H1 (cell line): ENCODE results near the gene NID1. TPM values are rescaled to one million over a fixed set of nuclear protein-coding genes. Genes with fewer than 3 reads are reported as not detected.

Experiments
- CTCF ChIA-PET: fragments of 300-600 bp; sonication (Branson Sonifier 250); formaldehyde crosslinking; loops from one replicate; lab custom pipeline; 2021; ENCODE audit not compliant: partially characterized antibody; lab: Charles Lee
- POLR2A ChIA-PET: fragments of 300-600 bp; sonication (Branson Sonifier 250); formaldehyde crosslinking; loops from one replicate; lab custom pipeline; 2021; ENCODE audit warnings: inconsistent platforms; ENCODE audit not compliant: partially characterized antibody; lab: Charles Lee
- DNase-seq, 2 experiments: peaks; one replicate each; pipeline versions ENCODE4 v3.0.0 to v3.0.0-alpha.2; 2010 to 2022; ENCODE audit warnings: low spot score in 2 of 2, low read depth in 1 of 2, mixed read lengths in 1 of 2
- FAIRE-seq: peaks from 2 replicates; lab custom pipeline; 2011; peaks lifted over from hg19 to GRCh38; lab: Jason Lieb, UNC
- H2AFZ ChIP-seq: 2 replicates; pipeline ENCODE4 v1.8.1; 2012; ENCODE audit warnings: low read length, inconsistent platforms
- H2AK5ac ChIP-seq: 2 replicates; pipeline ENCODE4 v1.6.1; 2013; ENCODE audit warnings: low read depth, low read length
- H2BK120ac ChIP-seq: replicated peaks from 2 replicates; pipeline ENCODE3; 2013; ENCODE audit warnings: low read depth, low read length, inconsistent platforms
- H2BK12ac ChIP-seq: 2 replicates; pipeline ENCODE4 v1.6.1; 2013; ENCODE audit warnings: low read depth, low read length
- H2BK15ac ChIP-seq: 2 replicates; pipeline ENCODE4 v1.6.1; 2013; ENCODE audit warnings: low read length
- H2BK20ac ChIP-seq: 2 replicates; pipeline ENCODE4 v1.6.1; 2013; ENCODE audit warnings: low read length
- H2BK5ac ChIP-seq: 2 replicates; pipeline ENCODE4 v1.6.1; 2013; ENCODE audit warnings: low read depth, low read length
- H3K14ac ChIP-seq: 2 replicates; pipeline ENCODE4 v1.6.1; 2013; ENCODE audit warnings: inconsistent platforms; ENCODE audit not compliant: insufficient read length
- H3K18ac ChIP-seq: 2 replicates; pipeline ENCODE4 v1.6.1; 2013; ENCODE audit warnings: low read length; ENCODE audit errors: extremely low read depth
- H3K23ac ChIP-seq: 2 replicates; pipeline ENCODE4 v1.6.1; 2013; ENCODE audit warnings: inconsistent platforms; ENCODE audit not compliant: insufficient read length
- H3K23me2 ChIP-seq: 2 replicates; pipeline ENCODE4 v1.6.1; 2013; ENCODE audit warnings: low read depth, low read length
- H3K27ac ChIP-seq: 2 replicates; pipeline ENCODE4 v1.6.1; 2011; ENCODE audit warnings: low read depth, low read length, inconsistent platforms
- H3K27me3 ChIP-seq, 4 experiments: replicated peaks in 1 of 4; 1 replicate in 1 of 4; 2 replicates in 3 of 4; pipeline versions ENCODE4 v1.6.1 to v1.8.1; 2011 to 2013; ENCODE audit warnings: low read length in 3 of 4, mild to moderate bottlenecking in 3 of 4, inconsistent platforms in 2 of 4, mixed read lengths in 2 of 4, moderate library complexity in 1 of 4; ENCODE audit not compliant: control insufficient read depth in 3 of 4, insufficient read depth in 3 of 4; ENCODE audit errors: extremely low read depth in 1 of 4
- H3K36me3 ChIP-seq, 4 experiments: 2 replicates each; pipeline versions ENCODE4 v1.6.1 to v1.8.1; 2011 to 2013; ENCODE audit warnings: mild to moderate bottlenecking in 4 of 4, low read length in 3 of 4, moderate library complexity in 2 of 4, control low read depth in 1 of 4, inconsistent platforms in 1 of 4; ENCODE audit not compliant: insufficient read depth in 4 of 4, control insufficient read depth in 2 of 4
- H3K4ac ChIP-seq: replicated peaks from 2 replicates; pipeline ENCODE3; 2013; ENCODE audit warnings: low read length, low read depth, mixed read lengths, inconsistent platforms; ENCODE audit not compliant: insufficient read length
- H3K4me1 ChIP-seq, 4 experiments: replicated peaks in 1 of 4; 1 replicate in 1 of 4; 2 replicates in 3 of 4; pipeline versions ENCODE4 v1.6.1 to v1.8.1; 2011 to 2013; ENCODE audit warnings: low read length in 3 of 4, inconsistent platforms in 2 of 4, mixed read lengths in 1 of 4; ENCODE audit not compliant: insufficient read depth in 4 of 4, control insufficient read depth in 3 of 4
- H3K4me2 ChIP-seq, 2 experiments: 2 replicates each; pipeline versions ENCODE4 v1.6.1 to v1.8.1; 2011 to 2013; ENCODE audit warnings: low read depth in 2 of 2, low read length in 2 of 2, control low read depth in 1 of 2, inconsistent platforms in 1 of 2, mild to moderate bottlenecking in 1 of 2; ENCODE audit not compliant: insufficient read depth in 1 of 2
- H3K4me3 ChIP-seq, 4 experiments: fragments of 200-600, 300-600 bp in 1 of 4; sonication (generic), shearing (Covaris generic), sonication (Bioruptor Twin) in 1 of 4; 2 replicates each; pipeline versions ENCODE4 v1.5.1 to v1.8.1; 2011 to 2016; ENCODE audit warnings: low read length in 4 of 4, low read depth in 3 of 4, control low read depth in 2 of 4, inconsistent platforms in 2 of 4, mild to moderate bottlenecking in 2 of 4, mixed read lengths in 1 of 4, moderate library complexity in 1 of 4; ENCODE audit not compliant: insufficient read depth in 2 of 4; ENCODE audit errors: extremely low read depth in 1 of 4
- H3K56ac ChIP-seq: replicated peaks from 2 replicates; pipeline ENCODE3; 2013; ENCODE audit warnings: low read depth, mild to moderate bottlenecking, mixed read lengths, low read length, inconsistent platforms; ENCODE audit not compliant: insufficient read length
- H3K79me1 ChIP-seq: 2 replicates; pipeline ENCODE4 v1.6.1; 2013; ENCODE audit warnings: low read depth, low read length, control low read depth
- H3K79me2 ChIP-seq, 2 experiments: 2 replicates each; pipeline versions ENCODE4 v1.6.1 to v1.8.1; 2012 to 2013; ENCODE audit warnings: low read length in 2 of 2, mild to moderate bottlenecking in 2 of 2, inconsistent platforms in 1 of 2; ENCODE audit not compliant: insufficient read depth in 2 of 2, control insufficient read depth in 1 of 2
- H3K9ac ChIP-seq, 4 experiments: replicated peaks in 1 of 4; 1 replicate in 1 of 4; 2 replicates in 3 of 4; pipeline versions ENCODE4 v1.6.1 to v1.8.1; 2011 to 2013; ENCODE audit warnings: low read depth in 3 of 4, low read length in 3 of 4, control low read depth in 2 of 4, mild to moderate bottlenecking in 2 of 4, moderate library complexity in 2 of 4, inconsistent platforms in 1 of 4; ENCODE audit errors: extremely low read depth in 1 of 4
- H3K9me3 ChIP-seq, 2 experiments: 2 replicates each; pipeline versions ENCODE4 v1.6.1 to v1.8.1; 2012 to 2013; ENCODE audit warnings: mild to moderate bottlenecking in 2 of 2, moderate library complexity in 2 of 2, control low read depth in 1 of 2, inconsistent platforms in 1 of 2, low read depth in 1 of 2, low read length in 1 of 2, mixed read lengths in 1 of 2; ENCODE audit not compliant: insufficient read depth in 2 of 2
- H4K20me1 ChIP-seq, 2 experiments: replicated peaks in 1 of 2; 2 replicates each; pipeline versions ENCODE3 to v1.8.1; 2011 to 2013; ENCODE audit warnings: inconsistent platforms in 2 of 2, low read length in 2 of 2, mild to moderate bottlenecking in 1 of 2; ENCODE audit not compliant: insufficient read depth in 2 of 2, control insufficient read depth in 1 of 2
- H4K5ac ChIP-seq: 2 replicates; pipeline ENCODE4 v1.6.1; 2013; ENCODE audit warnings: low read length, low read depth, mixed read lengths, inconsistent platforms; ENCODE audit not compliant: insufficient read length
- H4K8ac ChIP-seq: 2 replicates; pipeline ENCODE4 v1.8.0; 2013; ENCODE audit warnings: mild to moderate bottlenecking, moderate library complexity, low read length, inconsistent platforms; ENCODE audit not compliant: insufficient read depth; ENCODE audit errors: extremely low read depth
- H4K91ac ChIP-seq: replicated peaks from 2 replicates; pipeline ENCODE3; 2013; ENCODE audit warnings: low read length, mixed read lengths, inconsistent platforms; ENCODE audit not compliant: insufficient read length
- POLR2AphosphoS5 ChIP-seq: IDR thresholded peaks from 2 replicates; pipeline ENCODE4 v1.6.1; 2011; ENCODE audit warnings: low read depth, low read length
- WGBS, 2 experiments: shearing (Covaris generic) in 1 of 2; methylation state at CpG; one replicate each; pipeline versions ENCODE4 v1.1.6 to v1.1.7; 2013 to 2015; ENCODE audit warnings: low lambda C conversion rate in 2 of 2, mixed read lengths in 2 of 2, inconsistent platforms in 1 of 2, low coverage in 1 of 2, missing lambda C conversion rate in 1 of 2; ENCODE audit not compliant: insufficient replicate concordance in 2 of 2, insufficient coverage in 1 of 2, insufficient read length in 1 of 2; ENCODE audit errors: extremely low coverage in 1 of 2, missing lambda C conversion rate in 1 of 2; 5-methylcytosine and 5-hydroxymethylcytosine counted together
- polyA plus RNA-seq, 7 experiments: library from polyadenylated mRNA; depleted of rRNA in 3 of 7; stranded (reverse) in 5 of 7; unstranded in 2 of 7; fragments of >200 nt in 5 of 7; fragments of 200-250 nt in 2 of 7; gene quantifications; 1 replicate in 5 of 7; 2 replicates in 1 of 7; 4 replicates in 1 of 7; pipeline versions ENCODE4 v1.2.1 to v1.2.3, GENCODE V29; 2011 to 2013; ENCODE audit warnings: missing spikeins in 2 of 7, mixed read lengths in 2 of 7
- total RNA-seq: library from RNA; stranded (reverse); fragmentation: NEBNext Ultra II Directional; extraction: Animal tissue kit (Norgen Biotek cat#: 25700); gene quantifications from 2 replicates; pipeline ENCODE4 v1.2.1, GENCODE V29; 2021

Gene NID1
- total and polyA plus RNA-seq, 2 of the 8 experiments (the other 6 are each of a cell fraction or from before 2014, with no cell fraction given) = 20.9 to 25.4 TPM

DNA sequence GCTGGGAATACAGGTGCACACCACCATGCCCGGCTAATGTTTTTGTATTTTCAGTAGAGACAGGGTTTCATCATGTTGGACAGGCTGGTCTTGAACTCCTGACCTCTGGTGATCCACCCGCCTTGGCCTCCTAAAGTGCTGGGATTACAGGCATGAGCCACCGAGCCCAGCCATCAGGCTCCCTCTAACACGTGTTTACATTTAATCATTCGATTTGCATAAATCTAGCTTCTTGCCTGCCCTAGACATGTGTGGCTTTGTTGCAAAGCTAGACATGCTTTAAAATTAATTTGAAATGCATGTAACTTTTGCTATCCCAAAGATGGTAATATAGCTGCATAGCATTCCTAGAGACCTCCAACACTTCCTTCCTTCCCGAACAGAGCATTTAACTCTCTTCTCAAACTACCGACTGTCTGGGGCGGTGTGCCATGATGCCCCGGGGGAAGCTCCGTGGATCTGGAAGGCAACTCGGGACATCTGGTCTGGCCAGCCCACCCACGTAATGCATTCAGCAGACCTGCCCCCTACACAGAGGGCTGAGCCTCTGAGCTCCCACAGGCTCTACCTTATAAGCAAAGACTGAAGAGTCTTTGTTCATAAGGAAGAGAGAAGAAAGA, 34.6 kb upstream of the NID1 start:
- H3K79me1 ChIP-seq = no peaks in the 10 kb centered on the region
- H2BK120ac ChIP-seq = no peak overlapping the region
- H3K23me2 ChIP-seq = peaks cover 9% of the 10 kb centered on the region; the same call in 1 of the 2 replicates
- peaks cover 0 to 9% of the 10 kb centered on the region in 2 experiments for H4K20me1 ChIP-seq
- H3K56ac ChIP-seq = no peak overlapping the region
- no peak overlapping the region for H3K4me2 ChIP-seq
- no peak overlapping the region for H2BK12ac ChIP-seq
- no peaks in the 10 kb centered on the region for H3K27me3 ChIP-seq
- DNase-seq (no peak), FAIRE-seq (no peak)
- no peak overlapping the region for H3K27ac ChIP-seq
- POLR2A ChIA-PET = interaction anchor here (1.2 kb wide), 1 partner anchor 41 kb away, joined by 4 read pairs; no protein-coding TSS in a partner anchor
- H4K8ac ChIP-seq = no peak overlapping the region
- H4K91ac ChIP-seq = no peak overlapping the region
- H2BK20ac ChIP-seq = no peak overlapping the region
- no peak overlapping the region for H2AFZ ChIP-seq
- H4K5ac ChIP-seq = no peak overlapping the region
- H3K9me3 ChIP-seq = no peaks in the 10 kb centered on the region; a peak in 1 of 4 replicates
- no peak overlapping the region for H3K4me3 ChIP-seq
- no peak overlapping the region for H3K4ac ChIP-seq
- H3K4me1 ChIP-seq = peaks cover 2 to 9% (median 4%) of the 10 kb centered on the region in 4 experiments; a peak in 6 of 7 replicates
- H2BK15ac ChIP-seq = no peak overlapping the region
- no peak overlapping the region for H3K14ac ChIP-seq
- CTCF ChIA-PET = interaction anchor here (0.7 to 1.7 kb wide), 6 partner anchors 12 to 433 kb away, joined by 3 to 7 read pairs (median 3); partner anchors contain the start of gene NID1
- no peak overlapping the region for H2AK5ac ChIP-seq
- H3K79me2 ChIP-seq = no peaks in the 10 kb centered on the region
- H3K18ac ChIP-seq = no peak overlapping the region
- 90% methylated on average over 12 of the region's 12 CpGs; no CpG with 5 or more reads in 1 of the 2 experiments for WGBS, 2 experiments
- H3K23ac ChIP-seq = no peak overlapping the region
- no peaks in the 10 kb centered on the region for H3K36me3 ChIP-seq
- no peak overlapping the region for H3K9ac ChIP-seq
- H2BK5ac ChIP-seq = no peak overlapping the region
- no peak for TF ChIP-seq POLR2AphosphoS5
